Uterus (tissue), 4 donors: Measurements from ENCODE around the gene OR51D1. TPM values are rescaled to one million over a fixed set of nuclear protein-coding genes. Genes with fewer than 3 reads are reported as not detected.

Experiments used
- DNase-seq, 2 donors: peaks; one replicate each; pipeline ENCODE4 v3.0.0-alpha.2; 2019 to 2020
- H3K27ac ChIP-seq, 2 donors: fragments of 200-600 bp; sonication (generic); 1 replicate in 1 of 2; 2 replicates in 1 of 2; pipeline ENCODE4 v1.5.1; 2016 to 2018
- H3K27me3 ChIP-seq, 2 donors: fragments of 200-600 bp; sonication (generic); one replicate each; pipeline ENCODE4 v1.5.1; 2018 to 2019; ENCODE audit warnings: control low read depth in 1 of 2
- H3K36me3 ChIP-seq, 2 donors: fragments of 200-600 bp; sonication (generic); one replicate each; pipeline ENCODE4 v1.5.1; 2019; ENCODE audit warnings: control low read depth in 1 of 2
- H3K4me1 ChIP-seq, 2 donors: fragments of 200-600 bp; sonication (generic); one replicate each; pipeline ENCODE4 v1.5.1; 2018 to 2019; ENCODE audit warnings: control low read depth in 1 of 2
- H3K4me3 ChIP-seq, 2 donors: fragments of 200-600 bp; sonication (generic); 1 replicate in 1 of 2; 2 replicates in 1 of 2; pipeline ENCODE4 v1.5.1; 2018 to 2019; ENCODE audit warnings: mild to moderate bottlenecking in 1 of 2
- H3K9me3 ChIP-seq, 2 donors: fragments of 200-600 bp; sonication (generic); one replicate each; pipeline ENCODE4 v1.5.1; 2019; ENCODE audit warnings: control low read depth in 1 of 2
- CTCF ChIP-seq, 4 experiments: fragments of 200-600 bp in 2 of 4; fragments of 450-650 bp in 2 of 4; sonication (generic) in 2 of 4; IDR thresholded peaks; one replicate each; pipeline ENCODE4 v1.5.1; 2016 to 2019; ENCODE audit warnings: antibody characterized with exemption in 4 of 4, mild to moderate bottlenecking in 2 of 4, moderate library complexity in 1 of 4
- POLR2A ChIP-seq, 2 donors: fragments of 450-650 bp; IDR thresholded peaks; one replicate each; pipeline ENCODE4 v1.6.1; 2016; ENCODE audit warnings: antibody characterized with exemption in 2 of 2, mild to moderate bottlenecking in 1 of 2, moderate library complexity in 1 of 2
- intact Hi-C: fragments of 100-400 bp; cut with DNase I; formaldehyde crosslinking; loops from one replicate; pipeline ENCODE4 v1.15.1; 2023; ENCODE audit warnings: low total_unique reads
- total RNA-seq, 4 donors: library from RNA; depleted of rRNA in 3 of 4; stranded (reverse); fragments of >200 nt in 3 of 4; gene quantifications; one replicate each; pipeline versions ENCODE4 v1.1.0 to v1.2.4, GENCODE V29; 2014 to 2023
- donor health status: DM: yes; HTN: yes; CAD: no.

The OR51D1 gene
- total RNA-seq, 4 donors from 2014 or later: not detected

GRCh38 chr11:4643682-4644081, 6.4 kb downstream of the OR51D1 start, which contains the start of gene OR51E1:
TSS of gene OR51E1 (plus strand) at chr11:4643982. CDS start at chr11:4652527, 8,545 bp downstream.
- intact Hi-C loops: no loop called here
- no peak within 1 kb of the TSS for H3K4me3 ChIP-seq
- no peak within 1 kb of the TSS for H3K27ac ChIP-seq
- no peak for DNase-seq
- no peaks in the 10 kb centered on the region for H3K36me3 ChIP-seq
- TF ChIP-seq CTCF (IDR thresholded peaks at IDR 0.05) (no peak), POLR2A (IDR thresholded peaks at IDR 0.05) (no peak)
- H3K4me1 ChIP-seq: no peaks in the 10 kb centered on the region
- H3K27me3 ChIP-seq: no peaks in the 10 kb centered on the region
- no peaks in the 10 kb centered on the region for H3K9me3 ChIP-seq

GRCh38 chr11:4644233-4644632, 7.0 kb downstream of the OR51D1 start:
- no peak overlapping the region for H3K27ac ChIP-seq
- H3K4me1 ChIP-seq: no peaks in the 10 kb centered on the region
- no peaks in the 10 kb centered on the region for H3K36me3 ChIP-seq
- no peaks in the 10 kb centered on the region for H3K27me3 ChIP-seq
- H3K9me3 ChIP-seq: no peaks in the 10 kb centered on the region
- TF ChIP-seq CTCF (IDR thresholded peaks at IDR 0.05) (no peak), POLR2A (IDR thresholded peaks at IDR 0.05) (no peak)
- DNase-seq: no peak
- intact Hi-C loops: no loop called here
- H3K4me3 ChIP-seq: no peak overlapping the region

- Histone ChIP-seq H3K4me1 (no peaks in the 10 kb centered on the region), H3K27ac (no peak overlapping the region), H3K9me3 (no peaks in the 10 kb centered on the region), H3K36me3 (no peaks in the 10 kb centered on the region), H3K27me3 (no peaks in the 10 kb centered on the region), H3K4me3 (no peak overlapping the region)
- no peak for TF ChIP-seq CTCF (IDR thresholded peaks at IDR 0.05)
- no peak for TF ChIP-seq POLR2A (IDR thresholded peaks at IDR 0.05)
- no peak for DNase-seq
- intact Hi-C loops: no loop called here
Observed at GRCh38 chr11:4645974-4646373, 8.7 kb downstream of the OR51D1 start.

- Histone ChIP-seq H3K4me3 (no peak overlapping the region), H3K36me3 (no peaks in the 10 kb centered on the region), H3K4me1 (no peaks in the 10 kb centered on the region), H3K9me3 (no peaks in the 10 kb centered on the region), H3K27me3 (no peaks in the 10 kb centered on the region), H3K27ac (no peak overlapping the region)
- no peak for DNase-seq
- intact Hi-C loops: no loop called here
- no peak for TF ChIP-seq CTCF (IDR thresholded peaks at IDR 0.05)
- no peak for TF ChIP-seq POLR2A (IDR thresholded peaks at IDR 0.05)
Observed at GRCh38 chr11:4647766-4648165, 10.5 kb downstream of the OR51D1 start.

GRCh38 chr11:4654635-4655369, 17.5 kb downstream of the OR51D1 start:
- DNase-seq: no peak
- Histone ChIP-seq H3K9me3 (no peaks in the 10 kb centered on the region), H3K4me1 (no peaks in the 10 kb centered on the region), H3K27ac (no peak overlapping the region), H3K36me3 (no peaks in the 10 kb centered on the region), H3K27me3 (no peaks in the 10 kb centered on the region), H3K4me3 (no peak overlapping the region)
- no peak for TF ChIP-seq POLR2A (IDR thresholded peaks at IDR 0.05)
- TF ChIP-seq CTCF (IDR thresholded peaks at IDR 0.05): no peak
- intact Hi-C loops: no loop called here
